ENCODE data around the gene CYTIP. TPM values are rescaled to one million over a fixed set of nuclear protein-coding genes. Genes with fewer than 3 reads are reported as not detected.

CYTIP gene
- total and polyA plus RNA-seq, 9 of the 15 experiments (the other 6 are each of a cell fraction or from before 2014, with no cell fraction given): 0.03 to 0.35 (median 0.26) TPM; not detected in 1

DNA sequence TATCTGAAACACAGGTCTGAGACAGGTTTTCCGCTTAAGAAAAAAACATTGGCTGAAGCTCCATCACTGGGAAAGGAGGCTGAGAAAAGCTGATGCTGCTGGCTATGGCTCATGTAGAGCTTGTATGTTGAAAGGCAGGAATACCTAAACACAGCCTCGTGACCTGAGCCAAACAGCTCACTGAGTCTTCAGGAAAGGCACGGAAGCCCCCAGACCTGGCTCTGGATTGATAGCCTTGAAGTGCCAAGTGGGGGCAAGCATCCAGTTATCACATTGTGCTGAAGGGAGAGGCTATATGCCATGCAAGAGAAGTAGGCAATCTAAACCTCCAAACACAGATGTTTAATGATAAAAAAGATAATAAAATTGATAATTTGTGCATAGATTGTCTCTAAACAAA lies 21.9 kb downstream of the CYTIP start (continued):
- TF ChIP-seq, protein P1, sequence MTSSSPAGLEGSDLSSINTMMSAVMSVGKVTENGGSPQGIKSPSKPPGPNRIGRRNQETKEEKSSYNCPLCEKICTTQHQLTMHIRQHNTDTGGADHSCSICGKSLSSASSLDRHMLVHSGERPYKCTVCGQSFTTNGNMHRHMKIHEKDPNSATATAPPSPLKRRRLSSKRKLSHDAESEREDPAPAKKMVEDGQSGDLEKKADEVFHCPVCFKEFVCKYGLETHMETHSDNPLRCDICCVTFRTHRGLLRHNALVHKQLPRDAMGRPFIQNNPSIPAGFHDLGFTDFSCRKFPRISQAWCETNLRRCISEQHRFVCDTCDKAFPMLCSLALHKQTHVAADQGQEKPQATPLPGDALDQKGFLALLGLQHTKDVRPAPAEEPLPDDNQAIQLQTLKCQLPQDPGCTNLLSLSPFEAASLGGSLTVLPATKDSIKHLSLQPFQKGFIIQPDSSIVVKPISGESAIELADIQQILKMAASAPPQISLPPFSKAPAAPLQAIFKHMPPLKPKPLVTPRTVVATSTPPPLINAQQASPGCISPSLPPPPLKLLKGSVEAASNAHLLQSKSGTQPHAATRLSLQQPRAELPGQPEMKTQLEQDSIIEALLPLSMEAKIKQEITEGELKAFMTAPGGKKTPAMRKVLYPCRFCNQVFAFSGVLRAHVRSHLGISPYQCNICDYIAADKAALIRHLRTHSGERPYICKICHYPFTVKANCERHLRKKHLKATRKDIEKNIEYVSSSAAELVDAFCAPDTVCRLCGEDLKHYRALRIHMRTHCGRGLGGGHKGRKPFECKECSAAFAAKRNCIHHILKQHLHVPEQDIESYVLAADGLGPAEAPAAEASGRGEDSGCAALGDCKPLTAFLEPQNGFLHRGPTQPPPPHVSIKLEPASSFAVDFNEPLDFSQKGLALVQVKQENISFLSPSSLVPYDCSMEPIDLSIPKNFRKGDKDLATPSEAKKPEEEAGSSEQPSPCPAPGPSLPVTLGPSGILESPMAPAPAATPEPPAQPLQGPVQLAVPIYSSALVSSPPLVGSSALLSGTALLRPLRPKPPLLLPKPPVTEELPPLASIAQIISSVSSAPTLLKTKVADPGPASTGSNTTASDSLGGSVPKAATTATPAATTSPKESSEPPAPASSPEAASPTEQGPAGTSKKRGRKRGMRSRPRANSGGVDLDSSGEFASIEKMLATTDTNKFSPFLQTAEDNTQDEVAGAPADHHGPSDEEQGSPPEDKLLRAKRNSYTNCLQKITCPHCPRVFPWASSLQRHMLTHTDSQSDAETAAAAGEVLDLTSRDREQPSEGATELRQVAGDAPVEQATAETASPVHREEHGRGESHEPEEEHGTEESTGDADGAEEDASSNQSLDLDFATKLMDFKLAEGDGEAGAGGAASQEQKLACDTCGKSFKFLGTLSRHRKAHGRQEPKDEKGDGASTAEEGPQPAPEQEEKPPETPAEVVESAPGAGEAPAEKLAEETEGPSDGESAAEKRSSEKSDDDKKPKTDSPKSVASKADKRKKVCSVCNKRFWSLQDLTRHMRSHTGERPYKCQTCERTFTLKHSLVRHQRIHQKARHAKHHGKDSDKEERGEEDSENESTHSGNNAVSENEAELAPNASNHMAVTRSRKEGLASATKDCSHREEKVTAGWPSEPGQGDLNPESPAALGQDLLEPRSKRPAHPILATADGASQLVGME (CRISPR knock-in tag; IDR thresholded peaks at IDR 0.05): no peak
- TF ChIP-seq SUPT5H (IDR thresholded peaks at IDR 0.05): no peak
- TF ChIP-seq, protein P2, sequence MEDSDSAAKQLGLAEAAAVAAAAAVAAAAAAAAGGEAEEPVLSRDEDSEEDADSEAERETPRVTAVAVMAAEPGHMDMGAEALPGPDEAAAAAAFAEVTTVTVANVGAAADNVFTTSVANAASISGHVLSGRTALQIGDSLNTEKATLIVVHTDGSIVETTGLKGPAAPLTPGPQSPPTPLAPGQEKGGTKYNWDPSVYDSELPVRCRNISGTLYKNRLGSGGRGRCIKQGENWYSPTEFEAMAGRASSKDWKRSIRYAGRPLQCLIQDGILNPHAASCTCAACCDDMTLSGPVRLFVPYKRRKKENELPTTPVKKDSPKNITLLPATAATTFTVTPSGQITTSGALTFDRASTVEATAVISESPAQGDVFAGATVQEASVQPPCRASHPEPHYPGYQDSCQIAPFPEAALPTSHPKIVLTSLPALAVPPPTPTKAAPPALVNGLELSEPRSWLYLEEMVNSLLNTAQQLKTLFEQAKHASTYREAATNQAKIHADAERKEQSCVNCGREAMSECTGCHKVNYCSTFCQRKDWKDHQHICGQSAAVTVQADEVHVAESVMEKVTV (CRISPR knock-in tag; IDR thresholded peaks at IDR 0.05): no peak
- no peak for TF ChIP-seq TCF7 (IDR thresholded peaks at IDR 0.05; ENCODE audit: borderline replicate concordance)
- TF ChIP-seq SAP30 (IDR thresholded peaks at IDR 0.05; ENCODE audit: borderline replicate concordance, insufficient read depth, low read depth, low read length, poor library complexity, severe bottlenecking): no peak
- no peak for TF ChIP-seq COPS2 (conservative IDR thresholded peaks at IDR 0.05)
- no peak for TF ChIP-seq SRSF3 (IDR thresholded peaks at IDR 0.05; ENCODE audit: insufficient read depth, low read length)
- no peak for TF ChIP-seq POLR2AphosphoS5 (IDR thresholded peaks at IDR 0.05; ENCODE audit: control insufficient read depth, insufficient read depth, low read depth, low read length)
- no peak for TF ChIP-seq HDAC8 (tag; IDR thresholded peaks at IDR 0.05)
- TF ChIP-seq ARNT (IDR thresholded peaks at IDR 0.05): no peak
- TF ChIP-seq PCBP1 (IDR thresholded peaks at IDR 0.05; ENCODE audit: low read depth, low read length, poor library complexity, severe bottlenecking): no peak
